ENCODE measurements around the gene XAF1.

XAF1 gene

GRCh38 chr17:6752068-6752909 is 3.6 kb upstream of the XAF1 start:
- Histone ChIP-seq H3K9ac (ENCODE audit: low read length) (no peak overlapping the region), H3K4me3 (ENCODE audit: insufficient read depth, low read length, poor library complexity, severe bottlenecking) (no peak overlapping the region), H3K79me2 (ENCODE audit: insufficient read depth, low read length) (no peaks in the 10 kb centered on the region), H3K9me2 (replicated peaks; ENCODE audit: insufficient read depth, low read length) (no peaks in the 10 kb centered on the region), H3K9me3 (ENCODE audit: insufficient read depth, low read length) (no peaks in the 10 kb centered on the region), H3F3A (ENCODE audit: insufficient read depth) (no peaks in the 10 kb centered on the region), H3K27ac (ENCODE audit: low read depth, low read length) (no peak overlapping the region), H2AFZ (ENCODE audit: low read depth, low read length, severe bottlenecking) (no peak overlapping the region), H3K36me3 (ENCODE audit: low read length) (no peaks in the 10 kb centered on the region), H3K27me3 (ENCODE audit: low read length) (no peaks in the 10 kb centered on the region), H4K20me1 (ENCODE audit: low read depth, low read length) (no peaks in the 10 kb centered on the region), H3K4me2 (ENCODE audit: low read depth, low read length, poor library complexity, severe bottlenecking) (no peak overlapping the region)
- no peak for TF ChIP-seq EZH2phosphoT487 (conservative IDR thresholded peaks at IDR 0.05; ENCODE audit: low read length)
- TF ChIP-seq CTCF (IDR thresholded peaks at IDR 0.05; ENCODE audit: insufficient read depth, low read length, poor library complexity, severe bottlenecking): no peak

GRCh38 chr17:6753006-6753445 is 2.8 kb upstream of the XAF1 start:
- no peaks in the 10 kb centered on the region for H3F3A ChIP-seq (ENCODE audit: insufficient read depth)
- H3K27me3 ChIP-seq (ENCODE audit: low read length): no peaks in the 10 kb centered on the region
- no peaks in the 10 kb centered on the region for H3K9me3 ChIP-seq (ENCODE audit: insufficient read depth, low read length)
- no peaks in the 10 kb centered on the region for H3K36me3 ChIP-seq (ENCODE audit: low read length)
- H4K20me1 ChIP-seq (ENCODE audit: low read depth, low read length): no peaks in the 10 kb centered on the region
- H2AFZ ChIP-seq (ENCODE audit: low read depth, low read length, severe bottlenecking): no peak overlapping the region
- no peaks in the 10 kb centered on the region for H3K79me2 ChIP-seq (ENCODE audit: insufficient read depth, low read length)
- H3K9me2 ChIP-seq (replicated peaks; ENCODE audit: insufficient read depth, low read length): no peaks in the 10 kb centered on the region
- no peak overlapping the region for H3K4me3 ChIP-seq (ENCODE audit: insufficient read depth, low read length, poor library complexity, severe bottlenecking)
- H3K9ac ChIP-seq (ENCODE audit: low read length): no peak overlapping the region
- no peak overlapping the region for H3K27ac ChIP-seq (ENCODE audit: low read depth, low read length)
- no peak overlapping the region for H3K4me2 ChIP-seq (ENCODE audit: low read depth, low read length, poor library complexity, severe bottlenecking)
- TF ChIP-seq CTCF (IDR thresholded peaks at IDR 0.05; ENCODE audit: insufficient read depth, low read length, poor library complexity, severe bottlenecking) (no peak), EZH2phosphoT487 (conservative IDR thresholded peaks at IDR 0.05; ENCODE audit: low read length) (no peak)

- H3K27me3 ChIP-seq (ENCODE audit: low read length): no peaks in the 10 kb centered on the region
- H2AFZ ChIP-seq (ENCODE audit: low read depth, low read length, severe bottlenecking): no peak overlapping the region
- no peaks in the 10 kb centered on the region for H3F3A ChIP-seq (ENCODE audit: insufficient read depth)
- H3K9me3 ChIP-seq (ENCODE audit: insufficient read depth, low read length): no peaks in the 10 kb centered on the region
- no peak overlapping the region for H3K9ac ChIP-seq (ENCODE audit: low read length)
- no peaks in the 10 kb centered on the region for H3K36me3 ChIP-seq (ENCODE audit: low read length)
- no peak overlapping the region for H3K4me3 ChIP-seq (ENCODE audit: insufficient read depth, low read length, poor library complexity, severe bottlenecking)
- no peak overlapping the region for H3K27ac ChIP-seq (ENCODE audit: low read depth, low read length)
- TF ChIP-seq CTCF (IDR thresholded peaks at IDR 0.05; ENCODE audit: insufficient read depth, low read length, poor library complexity, severe bottlenecking) (no peak), EZH2phosphoT487 (conservative IDR thresholded peaks at IDR 0.05; ENCODE audit: low read length) (no peak)
- no peaks in the 10 kb centered on the region for H3K9me2 ChIP-seq (replicated peaks; ENCODE audit: insufficient read depth, low read length)
- H4K20me1 ChIP-seq (ENCODE audit: low read depth, low read length): no peaks in the 10 kb centered on the region
- H3K4me2 ChIP-seq (ENCODE audit: low read depth, low read length, poor library complexity, severe bottlenecking): no peak overlapping the region
- no peaks in the 10 kb centered on the region for H3K79me2 ChIP-seq (ENCODE audit: insufficient read depth, low read length)
Observed at GRCh38 chr17:6753546-6753945, 2.3 kb upstream of the XAF1 start.

Measured in SU-DHL-6 (cell line).